K562 (cell line): ENCODE data around the gene PGPEP1. TPM values are rescaled to one million over a fixed set of nuclear protein-coding genes. Genes with fewer than 3 reads are reported as not detected.

Experiments used
- ATF3 ChIP-seq, 2 experiments: fragments of 450-650 bp in 1 of 2; sonication (generic) in 1 of 2; formaldehyde crosslinking in 1 of 2; IDR thresholded peaks in 1 of 2; conservative IDR thresholded peaks in 1 of 2; 2 replicates each; pipeline versions ENCODE4 v1.6.1 to v1.8.1; 2016 to 2023; ENCODE audit warnings: mild to moderate bottlenecking in 2 of 2, moderate library complexity in 2 of 2, inconsistent platforms in 1 of 2, missing genetic modification reagents in 1 of 2
- BRCA1 ChIP-seq, 2 experiments: fragments of 450-650 bp in 1 of 2; sonication (generic) in 1 of 2; formaldehyde crosslinking in 1 of 2; IDR thresholded peaks; 2 replicates each; pipeline versions ENCODE4 v1.5.0 to v1.6.1; 2017 to 2020; ENCODE audit warnings: mild to moderate bottlenecking in 1 of 2, missing genetic modification reagents in 1 of 2
- CBX1 ChIP-seq: sonication (generic); IDR thresholded peaks from 2 replicates; pipeline ENCODE4 v1.6.1; 2016; ENCODE audit warnings: antibody characterized with exemption, low read depth, mild to moderate bottlenecking
- CHAMP1 ChIP-seq: fragments of 450-650 bp; IDR thresholded peaks from 2 replicates; pipeline ENCODE4 v1.6.1; 2016; ENCODE audit warnings: mild to moderate bottlenecking
- FOXJ3 ChIP-seq: sonication (generic); formaldehyde crosslinking; IDR thresholded peaks from 2 replicates; pipeline ENCODE4 v1.4.0; 2020; ENCODE audit warnings: mild to moderate bottlenecking, missing genetic modification reagents
- ILK ChIP-seq: fragments of 450-650 bp; IDR thresholded peaks from 2 replicates; pipeline ENCODE4 v1.6.1; 2016; ENCODE audit warnings: missing genetic modification characterization, low read depth, mild to moderate bottlenecking, missing compliant biosample characterization, moderate library complexity, borderline replicate concordance
- MTA3 ChIP-seq: fragments of 450-650 bp; formaldehyde crosslinking; IDR thresholded peaks from 2 replicates; pipeline ENCODE4 v1.6.1; 2017; ENCODE audit warnings: mild to moderate bottlenecking, borderline replicate concordance
- MXD1 ChIP-seq: fragments of 250-450 bp; sonication (Bioruptor Pico); IDR thresholded peaks from 2 replicates; pipeline ENCODE4 v1.8.0; 2021; ENCODE audit warnings: borderline replicate concordance, mild to moderate bottlenecking, moderate library complexity; ENCODE audit not compliant: poor library complexity, severe bottlenecking
- PBX2 ChIP-seq, 2 experiments: IDR thresholded peaks in 1 of 2; conservative IDR thresholded peaks in 1 of 2; 2 replicates each; pipeline ENCODE4 v1.6.1; 2016; ENCODE audit warnings: low read depth in 2 of 2, mild to moderate bottlenecking in 1 of 2, missing compliant biosample characterization in 1 of 2, missing genetic modification characterization in 1 of 2, moderate library complexity in 1 of 2
- RUNX1 ChIP-seq: sonication (generic); IDR thresholded peaks from 2 replicates; pipeline ENCODE4 v1.6.1; 2016; ENCODE audit warnings: antibody characterized with exemption, low read depth
- TEAD4 ChIP-seq, 2 experiments: sonication (generic) in 1 of 2; formaldehyde crosslinking in 1 of 2; IDR thresholded peaks; 2 replicates each; pipeline versions ENCODE4 v1.6.1 to v1.8.0; 2012 to 2022; ENCODE audit warnings: borderline replicate concordance in 1 of 2, inconsistent platforms in 1 of 2, low read length in 1 of 2, mild to moderate bottlenecking in 1 of 2, missing genetic modification reagents in 1 of 2
- TGIF2 ChIP-seq: sonication (generic); formaldehyde crosslinking; IDR thresholded peaks from 2 replicates; pipeline ENCODE4 v1.8.1; 2022; ENCODE audit warnings: mild to moderate bottlenecking, missing genetic modification reagents, moderate library complexity
- U2AF1 ChIP-seq: fragments of 200-400 bp; formaldehyde crosslinking; optimal IDR thresholded peaks from 2 replicates; pipeline ENCODE3; 2017; ENCODE audit warnings: mild to moderate bottlenecking, low read depth, low read length, moderate library complexity
- ZBTB34 ChIP-seq: fragments of 250-450 bp; sonication (Bioruptor Pico); IDR thresholded peaks from 2 replicates; pipeline ENCODE4 v1.8.0; 2021; ENCODE audit warnings: mild to moderate bottlenecking, moderate library complexity
- ZNF232 ChIP-seq: sonication (generic); formaldehyde crosslinking; IDR thresholded peaks from 2 replicates; pipeline ENCODE4 v1.8.0; 2022; ENCODE audit warnings: mild to moderate bottlenecking, missing genetic modification reagents
- ZNF561 ChIP-seq: fragments of 450-650 bp; formaldehyde crosslinking; conservative IDR thresholded peaks from 2 replicates; pipeline ENCODE4 v1.4.0; 2020; ENCODE audit warnings: mild to moderate bottlenecking, moderate library complexity
- polyA plus RNA-seq, 8 experiments: library from polyadenylated mRNA; depleted of rRNA in 4 of 8; stranded (reverse) in 5 of 8; unstranded in 3 of 8; fragments of >200 nt; fragmentation: Nextera tagmentation in 2 of 8; fragmentation: Illumina TruSeq in 1 of 8; extraction: Ambion mirVana in 2 of 8; extraction: Trizol in 1 of 8; gene quantifications; 2 replicates each; pipeline versions ENCODE4 v1.2.1 to v1.2.3, GENCODE V29; 2011 to 2014; ENCODE audit warnings: inconsistent platforms in 1 of 8, missing spikeins in 1 of 8
- total RNA-seq, 7 experiments: library from RNA; depleted of rRNA in 6 of 7; stranded (reverse); fragments of >200 nt in 6 of 7; fragmentation: Illumina TruSeq in 2 of 7; extraction: Trizol in 2 of 7; gene quantifications; 2 replicates each; pipeline versions ENCODE4 v1.2.1 to v1.2.3, GENCODE V29; 2011 to 2021; ENCODE audit warnings: low replicate concordance in 1 of 7

Gene PGPEP1
- total and polyA plus RNA-seq, 9 of the 15 experiments (the other 6 are each of a cell fraction or from before 2014, with no cell fraction given) = 10.0 to 69.6 (median 33.5) TPM

- peak; percentile 49; the same call in 1 of the 2 replicates for TF ChIP-seq PBX2 (CRISPR knock-in tag; IDR thresholded peaks at IDR 0.05; ENCODE audit: low read depth)
- peak; percentile 84 for TF ChIP-seq PBX2 (tag; conservative IDR thresholded peaks at IDR 0.05; ENCODE audit: low read depth)
- no peak for TF ChIP-seq TGIF2 (CRISPR knock-in tag)
- peak; percentile 82; the same call in 1 of the 2 replicates for TF ChIP-seq MTA3
- TF ChIP-seq RUNX1 = peak; percentile 84
- TF ChIP-seq ATF3 (IDR thresholded peaks at IDR 0.05) = peak; percentile 90
- peak; percentile 78; the same call in 1 of the 2 replicates for TF ChIP-seq ATF3 (CRISPR knock-in tag; conservative IDR thresholded peaks at IDR 0.05)
- no peak for TF ChIP-seq U2AF1
- TF ChIP-seq ZNF232 (CRISPR knock-in tag) = no peak
- no peak; the same call in 1 of the 2 replicates for TF ChIP-seq CHAMP1
- TF ChIP-seq TEAD4 (IDR thresholded peaks at IDR 0.05; ENCODE audit: low read length) = peak; percentile 90
- TF ChIP-seq TEAD4 (CRISPR knock-in tag; IDR thresholded peaks at IDR 0.05; ENCODE audit: borderline replicate concordance) = no peak
- TF ChIP-seq ILK = no peak
- TF ChIP-seq CBX1 = no peak; the same call in none of the 2 replicates
- no peak for TF ChIP-seq FOXJ3 (CRISPR knock-in tag)
- TF ChIP-seq BRCA1 (IDR thresholded peaks at IDR 0.05) = no peak
- TF ChIP-seq BRCA1 (CRISPR knock-in tag; IDR thresholded peaks at IDR 0.05) = no peak
- TF ChIP-seq MXD1 (CRISPR knock-in tag) = no peak
- TF ChIP-seq ZNF561 = no peak
- peak; percentile 98 for TF ChIP-seq ZBTB34 (CRISPR knock-in tag)
Measured at GRCh38 chr19:18373892-18374629, 33.7 kb downstream of the PGPEP1 start (continued).
